HG03139 (cell line): ENCODE data around the gene COX7A2.

Source experiments
- ATAC-seq: cut with Tn5 transposase; IDR thresholded peaks from one replicate; pipeline ENCODE4 v1.9.1; 2021; ENCODE audit not compliant: unreplicated experiment

COX7A2 gene

DNA sequence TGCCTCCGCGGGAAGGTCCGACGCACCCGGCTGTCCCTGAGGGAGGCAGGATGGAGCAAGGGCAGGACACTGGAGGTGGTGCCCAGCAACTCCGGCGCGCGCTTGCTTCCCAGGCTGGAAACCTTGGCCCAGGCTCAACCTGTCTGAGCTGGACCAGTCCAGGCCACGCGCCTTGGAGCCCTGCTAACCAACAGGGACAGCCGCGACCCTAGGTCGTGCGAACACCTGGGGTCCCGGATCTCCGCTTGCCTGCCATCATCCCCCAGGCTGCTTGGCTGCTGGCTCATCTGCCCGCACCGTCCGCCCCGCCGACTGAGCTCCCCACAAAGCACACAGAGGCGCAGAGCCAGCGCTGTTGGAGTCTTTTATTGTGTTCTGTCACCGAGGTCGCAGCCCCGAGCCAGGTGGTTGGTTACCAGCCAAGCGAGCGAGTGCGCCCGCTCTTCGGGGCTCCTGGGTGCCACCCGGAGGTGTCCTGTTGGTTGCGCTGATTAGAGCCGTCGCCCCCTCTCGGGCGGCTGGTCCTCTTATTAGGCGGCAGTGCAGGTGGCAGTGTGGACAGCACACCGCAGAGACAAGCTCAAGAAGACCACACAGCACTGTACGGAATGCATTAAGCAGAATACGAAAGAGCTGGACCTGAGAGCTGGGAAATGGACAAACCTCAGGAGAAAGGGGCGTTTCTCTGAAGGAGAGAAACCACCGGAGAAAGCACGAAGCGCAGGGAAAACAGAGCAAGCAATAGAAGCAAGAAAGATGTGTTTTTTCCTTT lies 41.5 kb downstream of the COX7A2 start:
- ATAC-seq = no peak

GRCh38 chr6:75201021-75201420 lies 42.6 kb downstream of the COX7A2 start:
- ATAC-seq = no peak

- no peak for ATAC-seq
Measured at GRCh38 chr6:75199889-75200288, 43.7 kb downstream of the COX7A2 start.

GRCh38 chr6:75196081-75196687 lies 47.4 kb downstream of the COX7A2 start:
- no peak for ATAC-seq

DNA sequence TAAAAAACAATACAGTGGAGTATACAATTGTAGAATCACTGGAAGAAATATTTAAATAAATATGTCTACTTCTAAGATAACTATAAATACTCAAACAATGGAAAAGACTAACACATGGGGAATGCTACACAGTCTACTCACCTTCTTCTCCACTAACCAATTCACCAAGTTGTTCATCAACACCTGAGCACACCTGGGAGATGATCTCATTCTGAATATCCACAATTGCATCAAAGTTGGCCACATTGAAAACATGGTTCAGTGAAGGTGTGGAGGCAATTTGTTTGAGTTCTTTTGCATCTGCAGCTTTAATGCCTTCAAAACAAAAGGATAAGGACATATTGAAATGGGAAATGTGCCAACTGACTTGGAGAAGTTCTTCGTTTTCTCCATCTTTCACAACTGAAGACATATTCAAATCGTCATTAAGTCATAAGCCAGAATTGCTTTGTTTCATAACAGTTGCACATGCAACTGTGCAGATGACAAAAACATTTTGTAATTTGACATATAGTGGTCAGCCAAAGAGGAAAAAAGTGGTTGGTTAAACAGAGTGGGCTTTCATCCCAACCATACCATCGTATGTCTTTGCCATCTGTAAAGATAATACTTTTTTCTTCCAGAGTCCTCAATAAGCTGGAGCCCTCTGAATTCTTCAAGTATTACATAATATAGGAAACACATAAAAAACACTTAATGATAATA lies 55.2 kb downstream of the COX7A2 start:
- ATAC-seq = no peak
